ENCODE data around the gene MCU. TPM values are rescaled to one million over a fixed set of nuclear protein-coding genes. Genes with fewer than 3 reads are reported as not detected.
A peak's percentile ranks its signal among the peaks of the same experiment; 100 is the strongest.

Gene MCU
- total and polyA plus RNA-seq, 9 donors, result 81.9 to 135 (median 113) TPM

- no peak for DNase-seq
- Histone ChIP-seq H3K9me3 (replicated peaks; ENCODE audit: control insufficient read depth, low read depth, low read length) (no peaks in the 10 kb centered on the region), H3K27me3 (ENCODE audit: control insufficient read depth, insufficient read depth, low read length) (no peaks in the 10 kb centered on the region), H3K36me3 (ENCODE audit: control insufficient read depth, insufficient read depth, low read length) (peaks cover 28% of the 10 kb centered on the region), H3K4me3 (ENCODE audit: low read length) (no peak overlapping the region), H3K27ac (ENCODE audit: low read length) (peak overlapping the region; percentile 80), H3K4me1 (ENCODE audit: control insufficient read depth, insufficient read depth, low read length) (peaks cover 2% of the 10 kb centered on the region)
- no CpG with 5 or more reads among the region's 2 CpGs for WGBS (ENCODE audit: insufficient coverage)
Observed at GRCh38 chr10:72885953-72886352, 194.0 kb downstream of the MCU start.

- Histone ChIP-seq H3K4me1 (ENCODE audit: control insufficient read depth, insufficient read depth, low read length) (peaks cover 2% of the 10 kb centered on the region), H3K9me3 (replicated peaks; ENCODE audit: control insufficient read depth, low read depth, low read length) (no peaks in the 10 kb centered on the region), H3K36me3 (ENCODE audit: control insufficient read depth, insufficient read depth, low read length) (peaks cover 27% of the 10 kb centered on the region), H3K27ac (ENCODE audit: low read length) (peak overlapping the region; percentile 80), H3K27me3 (ENCODE audit: control insufficient read depth, insufficient read depth, low read length) (no peaks in the 10 kb centered on the region), H3K4me3 (ENCODE audit: low read length) (no peak overlapping the region)
- WGBS (ENCODE audit: insufficient coverage), result no CpG with 5 or more reads among the region's 1 CpG
- DNase-seq, result peak; percentile 22
Observed at GRCh38 chr10:72886621-72887020, 194.7 kb downstream of the MCU start.

- H3K4me1 ChIP-seq (ENCODE audit: control insufficient read depth, insufficient read depth, low read length), result peaks cover 2% of the 10 kb centered on the region
- no peaks in the 10 kb centered on the region for H3K9me3 ChIP-seq (replicated peaks; ENCODE audit: control insufficient read depth, low read depth, low read length)
- H3K36me3 ChIP-seq (ENCODE audit: control insufficient read depth, insufficient read depth, low read length), result peaks cover 24% of the 10 kb centered on the region
- peak overlapping the region; percentile 80 for H3K27ac ChIP-seq (ENCODE audit: low read length)
- DNase-seq, result peak; percentile 80
- H3K4me3 ChIP-seq (ENCODE audit: low read length), result no peak overlapping the region
- no peaks in the 10 kb centered on the region for H3K27me3 ChIP-seq (ENCODE audit: control insufficient read depth, insufficient read depth, low read length)
- no CpG with 5 or more reads among the region's 5 CpGs for WGBS (ENCODE audit: insufficient coverage)
Observed at GRCh38 chr10:72887043-72887442, 195.1 kb downstream of the MCU start.

GRCh38 chr10:72888151-72888638, 196.3 kb downstream of the MCU start:
- Histone ChIP-seq H3K36me3 (ENCODE audit: control insufficient read depth, insufficient read depth, low read length) (peaks cover 24% of the 10 kb centered on the region), H3K27ac (ENCODE audit: low read length) (peak overlapping the region; percentile 43), H3K9me3 (replicated peaks; ENCODE audit: control insufficient read depth, low read depth, low read length) (no peaks in the 10 kb centered on the region), H3K27me3 (ENCODE audit: control insufficient read depth, insufficient read depth, low read length) (no peaks in the 10 kb centered on the region), H3K4me3 (ENCODE audit: low read length) (no peak overlapping the region), H3K4me1 (ENCODE audit: control insufficient read depth, insufficient read depth, low read length) (peaks cover 2% of the 10 kb centered on the region)
- WGBS (ENCODE audit: insufficient coverage), result 94% methylated on average over 5 of the region's 7 CpGs
- no peak for DNase-seq

- Histone ChIP-seq H3K27me3 (ENCODE audit: control insufficient read depth, insufficient read depth, low read length) (no peaks in the 10 kb centered on the region), H3K9me3 (replicated peaks; ENCODE audit: control insufficient read depth, low read depth, low read length) (no peaks in the 10 kb centered on the region), H3K36me3 (ENCODE audit: control insufficient read depth, insufficient read depth, low read length) (peaks cover 24% of the 10 kb centered on the region), H3K27ac (ENCODE audit: low read length) (peak overlapping the region; percentile 23), H3K4me1 (ENCODE audit: control insufficient read depth, insufficient read depth, low read length) (peaks cover 2% of the 10 kb centered on the region), H3K4me3 (ENCODE audit: low read length) (no peak overlapping the region)
- DNase-seq, result peak; percentile 87
- WGBS (ENCODE audit: insufficient coverage), result no CpG with 5 or more reads among the region's 6 CpGs
Observed at GRCh38 chr10:72889391-72889831, 197.5 kb downstream of the MCU start.

- Histone ChIP-seq H3K9me3 (replicated peaks; ENCODE audit: control insufficient read depth, low read depth, low read length) (no peaks in the 10 kb centered on the region), H3K36me3 (ENCODE audit: control insufficient read depth, insufficient read depth, low read length) (peaks cover 21% of the 10 kb centered on the region), H3K27ac (ENCODE audit: low read length) (no peak overlapping the region), H3K27me3 (ENCODE audit: control insufficient read depth, insufficient read depth, low read length) (no peaks in the 10 kb centered on the region), H3K4me1 (ENCODE audit: control insufficient read depth, insufficient read depth, low read length) (peaks cover 2% of the 10 kb centered on the region), H3K4me3 (ENCODE audit: low read length) (no peak overlapping the region)
- 60% methylated on average over 1 of the region's 2 CpGs for WGBS (ENCODE audit: insufficient coverage)
- no peak for DNase-seq
Observed at GRCh38 chr10:72890086-72890485, 198.1 kb downstream of the MCU start.

- no peak for DNase-seq
- Histone ChIP-seq H3K9me3 (replicated peaks; ENCODE audit: control insufficient read depth, low read depth, low read length) (no peaks in the 10 kb centered on the region), H3K4me3 (ENCODE audit: low read length) (no peak within 1 kb of the TSS), H3K27me3 (ENCODE audit: control insufficient read depth, insufficient read depth, low read length) (no peaks in the 10 kb centered on the region), H3K27ac (ENCODE audit: low read length) (peak within 1 kb of the TSS; percentile 56), H3K4me1 (ENCODE audit: control insufficient read depth, insufficient read depth, low read length) (no peaks in the 10 kb centered on the region), H3K36me3 (ENCODE audit: control insufficient read depth, insufficient read depth, low read length) (peaks cover 2% of the 10 kb centered on the region)
- WGBS (ENCODE audit: insufficient coverage), result 57% methylated on average over 1 of the region's 4 CpGs
Observed at GRCh38 chr10:72893136-72893798, 201.3 kb downstream of the MCU start, which contains the start of gene OIT3. Gene OIT3, plus strand, starts transcription at chr10:72893739. Its CDS starts 60 bp downstream, at chr10:72893799.

- Histone ChIP-seq H3K4me3 (ENCODE audit: low read length) (no peak overlapping the region), H3K27ac (ENCODE audit: low read length) (peak overlapping the region; percentile 70), H3K36me3 (ENCODE audit: control insufficient read depth, insufficient read depth, low read length) (no peaks in the 10 kb centered on the region), H3K4me1 (ENCODE audit: control insufficient read depth, insufficient read depth, low read length) (no peaks in the 10 kb centered on the region), H3K9me3 (replicated peaks; ENCODE audit: control insufficient read depth, low read depth, low read length) (no peaks in the 10 kb centered on the region), H3K27me3 (ENCODE audit: control insufficient read depth, insufficient read depth, low read length) (no peaks in the 10 kb centered on the region)
- DNase-seq, result no peak
- 69% methylated on average over 10 of the region's 11 CpGs for WGBS (ENCODE audit: insufficient coverage)
Observed at GRCh38 chr10:72895236-72895850, 203.4 kb downstream of the MCU start.

GRCh38 chr10:72898616-72899015, 206.7 kb downstream of the MCU start:
- DNase-seq, result no peak
- Histone ChIP-seq H3K4me3 (ENCODE audit: low read length) (no peak overlapping the region), H3K36me3 (ENCODE audit: control insufficient read depth, insufficient read depth, low read length) (no peaks in the 10 kb centered on the region), H3K4me1 (ENCODE audit: control insufficient read depth, insufficient read depth, low read length) (no peaks in the 10 kb centered on the region), H3K27me3 (ENCODE audit: control insufficient read depth, insufficient read depth, low read length) (no peaks in the 10 kb centered on the region), H3K9me3 (replicated peaks; ENCODE audit: control insufficient read depth, low read depth, low read length) (no peaks in the 10 kb centered on the region), H3K27ac (ENCODE audit: low read length) (no peak overlapping the region)
- WGBS (ENCODE audit: insufficient coverage), result 96% methylated on average over 7 of the region's 10 CpGs

- Histone ChIP-seq H3K4me1 (ENCODE audit: control insufficient read depth, insufficient read depth, low read length) (no peaks in the 10 kb centered on the region), H3K36me3 (ENCODE audit: control insufficient read depth, insufficient read depth, low read length) (no peaks in the 10 kb centered on the region), H3K27me3 (ENCODE audit: control insufficient read depth, insufficient read depth, low read length) (no peaks in the 10 kb centered on the region), H3K4me3 (ENCODE audit: low read length) (no peak overlapping the region), H3K27ac (ENCODE audit: low read length) (no peak overlapping the region), H3K9me3 (replicated peaks; ENCODE audit: control insufficient read depth, low read depth, low read length) (no peaks in the 10 kb centered on the region)
- DNase-seq, result no peak
- WGBS (ENCODE audit: insufficient coverage), result no CpG with 5 or more reads among the region's 1 CpG
Observed at GRCh38 chr10:72899545-72899944, 207.6 kb downstream of the MCU start.
